Muscle of back (tissue), 11 donors: ENCODE measurements around the gene ANKMY1. TPM values are rescaled to one million over a fixed set of nuclear protein-coding genes. Genes with fewer than 3 reads are reported as not detected.

ENCODE experiments used
- DNase-seq, 3 donors: peaks; one replicate each; pipeline versions ENCODE4 v3.0.0 to v3.0.0-alpha.2; 2013
- polyA plus RNA-seq, 10 donors: library from polyadenylated mRNA; unstranded; fragments of 120-200 nt; gene quantifications; one replicate each; pipeline ENCODE4 v1.2.1, GENCODE V29; 2013; ENCODE audit not compliant: insufficient read length in 10 of 10

The ANKMY1 gene
- polyA plus RNA-seq, 10 donors: 6.1 to 9.6 (median 7.5) TPM

DNA sequence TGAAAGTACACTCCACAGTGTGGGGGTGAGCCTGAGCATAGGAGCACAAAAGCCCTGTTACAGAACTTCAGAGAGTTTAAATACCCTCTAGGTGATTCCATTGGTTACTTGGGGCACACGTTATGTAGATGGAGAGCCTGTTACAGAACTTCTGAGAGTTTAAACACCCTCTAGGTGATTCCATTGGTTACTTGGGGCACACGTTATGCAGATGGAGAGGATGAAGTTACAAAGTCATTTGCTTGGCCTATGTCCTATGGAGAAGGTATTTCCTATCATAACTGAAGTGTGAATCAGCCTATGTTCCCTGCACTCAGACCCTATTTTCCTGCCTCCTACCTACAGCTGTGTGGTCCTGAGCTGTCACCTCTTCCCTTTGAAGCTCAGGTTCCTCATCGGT is 25.0 kb upstream of the ANKMY1 start:
- DNase-seq: no peak

GRCh38 chr2:240581811-240582210 is 24.0 kb upstream of the ANKMY1 start:
- no peak for DNase-seq

GRCh38 chr2:240579771-240580614 is 22.2 kb upstream of the ANKMY1 start:
- no peak for DNase-seq

- no peak for DNase-seq
Observed at GRCh38 chr2:240579071-240579762, 21.4 kb upstream of the ANKMY1 start.

DNA sequence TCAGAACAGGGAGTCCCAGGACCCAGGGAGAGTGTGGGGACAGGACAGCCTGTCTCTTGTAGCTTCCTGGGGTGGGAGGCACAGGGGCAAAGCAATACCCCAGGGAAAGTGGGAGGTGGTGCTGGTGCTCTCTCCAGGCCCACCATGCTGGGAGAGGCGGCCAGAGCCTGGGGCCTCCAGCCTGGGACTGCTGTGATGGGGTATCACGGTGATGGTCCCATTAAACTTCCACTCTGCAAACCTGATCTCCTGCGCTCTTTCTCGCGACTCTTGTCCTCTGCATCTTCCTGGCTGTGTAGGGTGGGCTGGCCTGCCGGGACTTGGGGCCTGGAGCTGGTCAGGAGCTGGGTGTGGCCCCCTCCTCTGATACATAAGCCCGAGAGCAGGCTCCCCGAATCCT is 20.7 kb upstream of the ANKMY1 start:
- DNase-seq: no peak

- no peak for DNase-seq
Observed at GRCh38 chr2:240578110-240578450, 20.3 kb upstream of the ANKMY1 start.

- DNase-seq: no peak
Observed at GRCh38 chr2:240577281-240578109, 19.7 kb upstream of the ANKMY1 start.

- DNase-seq: no peak
Observed at GRCh38 chr2:240576436-240577205, 18.8 kb upstream of the ANKMY1 start.

GRCh38 chr2:240576036-240576435 is 18.2 kb upstream of the ANKMY1 start:
- DNase-seq: no peak

DNA sequence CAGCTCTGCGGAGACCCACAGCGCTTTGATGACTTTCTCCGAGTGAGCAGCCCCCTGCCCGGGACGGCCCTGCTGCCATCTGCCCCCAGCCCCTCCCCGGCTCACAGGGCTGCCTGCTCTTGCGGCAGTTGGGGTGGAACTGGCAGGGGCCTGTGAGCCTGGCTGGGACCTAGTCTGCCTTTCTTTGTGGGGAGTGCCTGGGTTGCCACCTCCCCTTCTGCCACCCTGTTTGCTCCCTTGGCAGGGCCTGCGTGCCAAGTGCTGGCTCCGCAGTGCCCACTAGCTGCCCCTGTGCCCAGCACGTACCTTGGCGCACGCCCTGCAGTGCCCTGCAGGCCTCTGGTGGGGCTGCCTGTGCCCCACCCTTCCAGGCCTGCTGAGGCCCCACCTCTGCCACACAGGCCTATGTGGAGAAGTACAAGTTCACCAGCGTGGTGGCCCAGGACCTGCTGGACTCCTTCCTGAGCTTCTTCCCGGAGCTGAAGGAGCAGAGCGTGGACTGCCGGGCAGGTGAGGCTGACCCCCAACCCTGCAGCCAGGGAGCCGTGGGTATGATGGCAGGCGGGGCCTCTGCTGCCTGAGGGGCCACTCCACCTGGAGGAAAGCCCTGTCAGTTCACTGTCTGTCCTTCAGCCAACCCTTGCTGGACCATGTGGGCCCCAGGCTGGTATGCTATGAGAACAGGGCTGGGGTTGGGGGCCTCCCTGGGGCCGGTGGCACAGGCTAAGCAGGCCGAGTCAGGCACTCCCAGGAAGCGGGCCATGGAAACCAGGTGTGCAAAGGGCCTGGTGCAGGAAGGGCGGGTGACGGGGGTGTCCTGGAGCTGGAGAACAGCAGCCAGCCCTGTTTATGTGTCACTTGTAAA is 17.5 kb upstream of the ANKMY1 start:
- DNase-seq: no peak

DNA sequence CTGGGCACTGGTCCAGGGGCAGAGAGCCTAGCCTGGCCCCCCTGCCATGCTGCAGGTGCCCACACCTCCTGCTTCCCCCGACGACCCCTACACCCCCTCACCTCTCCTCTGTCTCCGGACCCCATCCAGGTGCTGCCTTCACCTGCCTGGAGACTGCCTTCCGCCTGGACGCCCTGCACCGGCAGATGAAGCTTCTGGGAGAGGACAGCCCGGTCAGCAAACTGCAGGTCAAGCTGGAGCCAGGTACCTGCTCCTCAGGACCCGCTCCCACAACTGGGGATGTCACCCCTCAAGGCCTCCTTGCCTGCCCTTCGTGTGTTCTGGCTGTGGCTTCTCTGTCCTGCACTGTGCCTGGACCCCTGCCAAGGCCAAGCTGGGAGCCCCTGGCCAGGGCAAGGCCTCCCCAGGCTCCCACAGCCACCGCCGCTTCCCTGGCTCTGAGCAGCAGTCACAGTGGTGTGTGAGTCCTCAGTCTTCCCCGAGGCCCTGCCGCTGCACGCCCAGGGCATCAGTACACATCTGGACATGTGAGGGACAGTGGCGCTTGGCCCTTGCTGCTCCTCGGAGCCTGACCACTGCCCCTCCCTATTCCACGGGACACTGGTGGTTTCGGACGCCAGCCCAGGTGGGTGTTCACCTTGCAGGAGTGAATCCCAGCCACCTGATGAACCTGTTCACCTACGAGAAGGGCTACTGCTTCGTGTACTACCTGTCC is 16.8 kb upstream of the ANKMY1 start:
- no peak for DNase-seq

DNA sequence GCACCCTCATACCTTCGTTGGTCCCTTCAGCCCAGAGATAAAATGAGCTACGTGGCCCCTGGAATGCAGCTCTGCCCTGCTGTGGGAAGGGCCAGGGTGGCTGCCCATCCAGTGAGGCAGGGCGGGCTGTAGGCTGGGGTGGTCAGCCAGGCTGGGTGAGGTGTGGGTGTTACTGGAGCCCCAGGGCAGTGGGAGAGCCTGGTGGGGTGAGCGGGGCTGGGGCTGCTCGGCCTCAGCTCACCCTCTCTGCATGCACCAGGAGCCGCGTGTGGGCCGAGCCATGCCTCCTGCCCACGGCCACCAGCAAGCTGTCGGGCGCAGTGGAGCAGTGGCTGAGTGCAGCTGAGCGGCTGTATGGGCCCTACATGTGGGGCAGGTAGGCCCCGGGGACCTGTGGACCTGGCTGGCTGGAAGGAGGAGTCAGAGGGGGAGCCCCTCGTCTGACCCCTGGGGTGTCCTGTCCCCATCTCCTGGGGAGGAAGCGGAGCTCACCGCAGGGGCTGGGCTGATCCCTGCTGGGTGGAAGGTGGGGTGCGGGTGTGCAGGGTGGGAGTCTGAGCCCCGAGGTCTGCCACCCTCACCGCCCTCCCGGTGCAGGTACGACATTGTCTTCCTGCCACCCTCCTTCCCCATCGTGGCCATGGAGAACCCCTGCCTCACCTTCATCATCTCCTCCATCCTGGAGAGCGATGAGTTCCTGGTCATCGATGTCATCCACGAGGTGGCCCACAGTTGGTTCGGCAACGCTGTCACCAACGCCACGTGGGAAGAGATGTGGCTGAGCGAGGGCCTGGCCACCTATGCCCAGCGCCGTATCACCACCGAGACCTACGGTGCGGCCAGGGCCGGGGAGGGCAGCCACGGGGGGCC is 16.0 kb upstream of the ANKMY1 start:
- no peak for DNase-seq

- DNase-seq: no peak
Observed at GRCh38 chr2:240573071-240573515, 15.3 kb upstream of the ANKMY1 start.

DNA sequence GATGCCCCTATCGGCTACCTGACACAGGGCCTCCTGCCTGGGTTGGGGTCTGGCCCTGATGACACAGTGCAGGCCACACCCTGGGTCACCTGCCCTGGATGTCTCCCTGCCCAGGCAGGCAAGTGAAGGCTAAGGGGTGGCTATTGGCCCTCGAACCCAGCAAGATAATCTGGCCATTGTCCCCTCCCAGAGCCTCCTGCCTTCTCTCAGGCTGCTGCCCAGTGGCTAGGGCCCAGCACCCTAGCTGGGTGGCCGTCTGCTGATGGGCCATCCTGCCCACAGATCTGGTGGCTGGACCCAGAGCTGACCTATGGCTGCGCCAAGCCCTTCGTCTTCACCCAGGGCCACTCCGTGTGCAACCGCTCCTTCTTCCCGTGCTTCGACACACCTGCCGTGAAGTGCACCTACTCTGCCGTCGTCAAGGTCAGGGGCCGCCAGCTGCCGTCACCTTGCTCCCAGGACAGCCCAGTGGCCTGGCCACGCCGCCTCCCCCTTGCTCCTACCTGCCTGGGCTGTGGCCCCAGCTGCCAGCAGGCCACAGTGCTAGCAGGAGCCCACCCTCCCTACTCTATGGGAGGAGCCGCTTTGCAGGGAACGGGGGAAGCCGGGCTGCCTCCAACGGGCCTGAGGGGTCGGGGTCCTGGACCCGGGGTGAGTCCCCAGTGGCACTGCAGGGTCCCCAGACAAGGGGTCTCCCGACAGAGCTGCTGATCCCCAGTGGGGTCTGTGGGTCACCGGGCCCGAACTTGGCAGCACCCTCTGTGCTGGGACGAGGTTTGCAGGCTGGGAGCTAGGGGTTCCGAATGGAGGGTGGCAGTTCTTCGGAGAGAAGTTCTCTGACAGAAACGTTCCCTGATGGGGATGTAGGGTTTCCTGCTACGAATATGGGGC is 14.6 kb upstream of the ANKMY1 start:
- no peak for DNase-seq

- DNase-seq: no peak
Observed at GRCh38 chr2:240571314-240571973, 13.7 kb upstream of the ANKMY1 start.

DNA sequence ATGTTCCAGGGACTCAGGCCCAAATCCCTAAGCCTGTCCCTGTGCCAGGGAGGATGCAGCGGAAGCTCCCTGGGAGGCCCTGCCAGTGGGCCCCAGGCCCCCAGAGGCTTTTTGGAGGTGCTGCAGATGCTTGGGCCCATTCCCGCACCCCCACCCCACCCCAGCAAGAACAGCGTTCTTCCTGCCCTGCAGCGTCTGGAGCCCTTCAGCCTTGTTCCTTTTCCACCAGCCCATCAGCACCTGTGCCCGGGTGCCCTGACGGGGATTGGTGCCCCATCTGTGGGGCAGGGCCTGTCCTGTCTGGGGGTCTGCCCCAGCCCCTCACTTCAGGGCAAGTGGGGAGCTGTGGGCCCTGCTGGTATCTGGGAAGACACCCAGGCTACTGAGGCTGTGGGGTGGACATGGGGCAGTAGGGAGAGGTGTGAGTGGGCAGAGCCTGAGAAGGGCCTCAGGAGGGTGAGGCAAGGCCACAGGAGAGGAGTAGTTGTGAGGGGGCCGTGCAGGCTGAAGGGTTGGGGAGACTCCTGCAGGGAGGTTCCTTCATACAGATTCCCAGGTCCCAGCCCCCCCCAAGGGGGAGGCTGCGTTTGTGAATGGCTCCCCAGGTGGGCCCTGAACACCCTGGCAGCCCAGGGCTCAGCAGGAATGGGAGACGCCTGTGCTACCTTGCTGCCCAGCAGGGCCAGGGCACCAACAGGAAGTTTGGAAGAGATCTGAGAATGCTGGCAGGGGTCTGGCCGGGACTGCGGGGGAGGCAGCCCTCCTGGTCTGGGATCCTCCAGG is 12.9 kb upstream of the ANKMY1 start:
- no peak for DNase-seq
